Measurements from ENCODE around the gene SLFN12L. TPM values are rescaled to one million over a fixed set of nuclear protein-coding genes. Genes with fewer than 3 reads are reported as not detected.
"Not testable (repeated sequence)": the region's sequence is repeated elsewhere in the genome, so short reads cannot be mapped to it uniquely, and the experiment has no call there.

SLFN12L gene
- total RNA-seq, 2 experiments from 2014 or later, result 97.9 to 102 TPM

- DNase-seq, result peak; percentile 76
- Mint-ChIP-seq H3K4me3 (peak overlapping the region; percentile 73), H3K27me3 (no peaks in the 10 kb centered on the region), H3K27ac (peak overlapping the region; percentile 89), H3K4me1 (peaks cover 71% of the 10 kb centered on the region), H3K36me3 (ENCODE audit: low read depth) (peaks cover 95% of the 10 kb centered on the region), H3K9me3 (peaks cover 12% of the 10 kb centered on the region)
- ChIA-PET CTCF (interaction anchor here (0.5 to 2.7 kb wide), 6 partner anchors 11 to 273 kb away, joined by 3 to 10 read pairs (median 4); no protein-coding TSS in a partner anchor), POLR2A (interaction anchor here (0.5 kb wide), 1 partner anchor 34 kb away, joined by 3 read pairs; no protein-coding TSS in a partner anchor)
Measured at GRCh38 chr17:35486920-35487732, 50.4 kb downstream of the SLFN12L start.

- ChIA-PET POLR2A (no interaction called here), CTCF (interaction anchor here (1.4 kb wide), 1 partner anchor 11 kb away, joined by 3 read pairs; no protein-coding TSS in a partner anchor)
- H3K27me3 Mint-ChIP-seq, result no peaks in the 10 kb centered on the region
- H3K4me1 Mint-ChIP-seq, result peaks cover 38% of the 10 kb centered on the region
- H3K27ac Mint-ChIP-seq, result no peak overlapping the region
- peaks cover 93% of the 10 kb centered on the region for H3K36me3 Mint-ChIP-seq (ENCODE audit: low read depth)
- peaks cover 13% of the 10 kb centered on the region for H3K9me3 Mint-ChIP-seq
- no peak for DNase-seq
- no peak overlapping the region for H3K4me3 Mint-ChIP-seq
Measured at GRCh38 chr17:35479271-35479670, 58.2 kb downstream of the SLFN12L start.

GRCh38 chr17:35477248-35477647 lies 60.2 kb downstream of the SLFN12L start:
- peaks cover 12% of the 10 kb centered on the region for H3K9me3 Mint-ChIP-seq
- H3K4me1 Mint-ChIP-seq, result peaks cover 42% of the 10 kb centered on the region

GRCh38 chr17:35476283-35476820 lies 61.1 kb downstream of the SLFN12L start:
- Mint-ChIP-seq H3K4me1 (peaks cover 44% of the 10 kb centered on the region), H3K36me3 (ENCODE audit: low read depth) (peaks cover 91% of the 10 kb centered on the region), H3K27me3 (no peaks in the 10 kb centered on the region), H3K4me3 (no peak overlapping the region), H3K9me3 (peaks cover 13% of the 10 kb centered on the region), H3K27ac (no peak overlapping the region)
- CTCF ChIA-PET, result interaction anchor here (2.5 kb wide), 1 partner anchor 9 kb away, joined by 8 read pairs; no protein-coding TSS in a partner anchor
- POLR2A ChIA-PET, result no interaction called here
- no peak for DNase-seq

More at GRCh38 chr17:35477248-35477647, 60.2 kb downstream of the SLFN12L start:
- H3K36me3 Mint-ChIP-seq (ENCODE audit: low read depth), result peaks cover 93% of the 10 kb centered on the region
- no peak overlapping the region for H3K27ac Mint-ChIP-seq
- H3K27me3 Mint-ChIP-seq, result no peaks in the 10 kb centered on the region
- H3K4me3 Mint-ChIP-seq, result no peak overlapping the region
- DNase-seq, result no peak
- POLR2A ChIA-PET, result no interaction called here
- CTCF ChIA-PET, result no interaction called here

GRCh38 chr17:35468475-35468874 lies 69.0 kb downstream of the SLFN12L start:
- Mint-ChIP-seq H3K4me3 (no peak overlapping the region), H3K36me3 (ENCODE audit: low read depth) (peaks cover 91% of the 10 kb centered on the region), H3K9me3 (peaks cover 35% of the 10 kb centered on the region), H3K27ac (peak overlapping the region; percentile 83), H3K27me3 (no peaks in the 10 kb centered on the region), H3K4me1 (peaks cover 54% of the 10 kb centered on the region)
- CTCF ChIA-PET, result interaction anchor here (1.3 kb wide), 1 partner anchor 11 kb away, joined by 3 read pairs; no protein-coding TSS in a partner anchor
- DNase-seq, result no peak
- POLR2A ChIA-PET, result no interaction called here

- ChIA-PET CTCF (interaction anchor here (1.3 kb wide), 1 partner anchor 12 kb away, joined by 3 read pairs; no protein-coding TSS in a partner anchor), POLR2A (no interaction called here)
- peak; percentile 64 for DNase-seq
- Mint-ChIP-seq H3K4me1 (peaks cover 54% of the 10 kb centered on the region), H3K4me3 (peak overlapping the region; percentile 24), H3K27ac (peak overlapping the region; percentile 83), H3K27me3 (no peaks in the 10 kb centered on the region), H3K36me3 (ENCODE audit: low read depth) (peaks cover 91% of the 10 kb centered on the region), H3K9me3 (peaks cover 34% of the 10 kb centered on the region)
Measured at GRCh38 chr17:35467824-35468223, 69.7 kb downstream of the SLFN12L start.

GRCh38 chr17:35460354-35460851 lies 77.1 kb downstream of the SLFN12L start:
- H3K27ac Mint-ChIP-seq, result peak overlapping the region; percentile 79
- DNase-seq, result peak; percentile 56
- no peaks in the 10 kb centered on the region for H3K27me3 Mint-ChIP-seq
- CTCF ChIA-PET, result no interaction called here
- POLR2A ChIA-PET, result no interaction called here
- peak overlapping the region; percentile 54 for H3K4me3 Mint-ChIP-seq
- peaks cover 27% of the 10 kb centered on the region for H3K9me3 Mint-ChIP-seq
- peaks cover 32% of the 10 kb centered on the region for H3K4me1 Mint-ChIP-seq
- peaks cover 75% of the 10 kb centered on the region for H3K36me3 Mint-ChIP-seq (ENCODE audit: low read depth)

- H3K4me3 Mint-ChIP-seq, H3K27me3 Mint-ChIP-seq, DNase-seq, CTCF ChIA-PET, POLR2A ChIA-PET, H3K27ac Mint-ChIP-seq, H3K4me1 Mint-ChIP-seq: not testable (repeated sequence)
- peaks cover 17% of the 10 kb centered on the region for H3K9me3 Mint-ChIP-seq
- H3K36me3 Mint-ChIP-seq (ENCODE audit: low read depth), result peaks cover 48% of the 10 kb centered on the region
Measured at GRCh38 chr17:35454035-35454434, 83.4 kb downstream of the SLFN12L start.

- H3K9me3 Mint-ChIP-seq, result peaks cover 11% of the 10 kb centered on the region
- CTCF ChIA-PET, result no interaction called here
- POLR2A ChIA-PET, result no interaction called here
- H3K4me1 Mint-ChIP-seq, result peaks cover 15% of the 10 kb centered on the region
- no peak overlapping the region for H3K4me3 Mint-ChIP-seq
- H3K27ac Mint-ChIP-seq, result no peak overlapping the region
- DNase-seq, result no peak
- H3K36me3 Mint-ChIP-seq (ENCODE audit: low read depth), result peaks cover 47% of the 10 kb centered on the region
- no peaks in the 10 kb centered on the region for H3K27me3 Mint-ChIP-seq
Measured at GRCh38 chr17:35453171-35453570, 84.3 kb downstream of the SLFN12L start.

- Mint-ChIP-seq H3K27ac (no peak overlapping the region), H3K27me3 (no peaks in the 10 kb centered on the region), H3K9me3 (peaks cover 2% of the 10 kb centered on the region), H3K4me3 (peak overlapping the region; percentile 34), H3K4me1 (peaks cover 25% of the 10 kb centered on the region), H3K36me3 (ENCODE audit: low read depth) (peaks cover 59% of the 10 kb centered on the region)
- DNase-seq, result no peak
- ChIA-PET CTCF (no interaction called here), POLR2A (no interaction called here)
Measured at GRCh38 chr17:35449371-35449931, 88.0 kb downstream of the SLFN12L start.

- H3K27ac Mint-ChIP-seq, result peak overlapping the region; percentile 85
- no peaks in the 10 kb centered on the region for H3K27me3 Mint-ChIP-seq
- CTCF ChIA-PET, result interaction anchor here (1.0 to 1.8 kb wide), 2 partner anchors 10 to 13 kb away, joined by 3 to 9 read pairs; no protein-coding TSS in a partner anchor
- H3K4me1 Mint-ChIP-seq, result peaks cover 25% of the 10 kb centered on the region
- no peak for DNase-seq
- peaks cover under 1% of the 10 kb centered on the region for H3K9me3 Mint-ChIP-seq
- peak overlapping the region; percentile 73 for H3K4me3 Mint-ChIP-seq
- POLR2A ChIA-PET, result interaction anchor here (1.0 kb wide), 1 partner anchor 84 kb away, joined by 4 read pairs; no protein-coding TSS in a partner anchor
- peaks cover 63% of the 10 kb centered on the region for H3K36me3 Mint-ChIP-seq (ENCODE audit: low read depth)
Measured at GRCh38 chr17:35448899-35449227, 88.6 kb downstream of the SLFN12L start.

GRCh38 chr17:35448214-35448898 lies 89.1 kb downstream of the SLFN12L start, which contains the start of gene SLFN13:
Gene SLFN13, minus strand, starts transcription at chr17:35448766. Its CDS starts 3,086 bp downstream, at chr17:35445680.
- ChIA-PET POLR2A (interaction anchor here (1.0 kb wide), 1 partner anchor 85 kb away, joined by 4 read pairs; no protein-coding TSS in a partner anchor), CTCF (interaction anchor here (1.0 to 1.8 kb wide), 3 partner anchors 9 to 135 kb away, joined by 3 to 9 read pairs (median 4); no protein-coding TSS in a partner anchor)
- no peaks in the 10 kb centered on the region for H3K27me3 Mint-ChIP-seq
- H3K9me3 Mint-ChIP-seq, result no peaks in the 10 kb centered on the region
- DNase-seq, result peak; percentile 87
- peaks cover 67% of the 10 kb centered on the region for H3K36me3 Mint-ChIP-seq (ENCODE audit: low read depth)
- peaks cover 25% of the 10 kb centered on the region for H3K4me1 Mint-ChIP-seq
- peak within 1 kb of the TSS; percentile 73 for H3K4me3 Mint-ChIP-seq
- peak within 1 kb of the TSS; percentile 85 for H3K27ac Mint-ChIP-seq

All from activated CD4-positive, alpha-beta T cell treated with anti-CD3 and anti-CD28 coated beads, Interleukin-2, amount 10 ng/mL, durations not matched to agents 7 days and 5 days (primary cell).